ENCODE measurements around the gene NCOA7. TPM values are rescaled to one million over a fixed set of nuclear protein-coding genes. Genes with fewer than 3 reads are reported as not detected.

The NCOA7 gene
- total RNA-seq, 1 experiment from 2014 or later, result 13.8 TPM

DNA sequence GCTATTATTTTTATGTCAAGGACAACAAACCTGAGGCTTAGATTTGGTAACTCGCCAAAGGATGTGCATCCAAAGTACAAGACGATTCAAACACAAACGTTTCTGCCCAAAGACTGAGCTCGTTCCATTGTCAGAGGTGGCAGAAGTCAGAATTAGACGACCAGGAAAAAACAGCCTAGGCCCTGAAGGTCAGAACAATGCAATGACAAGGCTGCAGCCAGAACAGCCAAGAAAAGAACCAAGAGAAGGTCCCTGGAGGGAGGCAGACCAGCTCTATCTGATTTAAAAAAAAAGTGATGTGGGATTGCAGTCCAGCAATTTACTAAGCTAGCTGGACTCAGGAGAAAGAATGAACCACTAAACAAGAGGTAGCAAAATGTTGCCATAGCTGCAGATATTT, 54.2 kb downstream of the NCOA7 start:
- no peak overlapping the region for H3K27ac ChIP-seq (ENCODE audit: low read depth, low read length)
- DNase-seq (ENCODE audit: low read depth, low spot score) (no peak), ATAC-seq (no peak)
- H3K79me2 ChIP-seq (ENCODE audit: insufficient read depth, low read length), result no peaks in the 10 kb centered on the region
- TF ChIP-seq EGR1 (IDR thresholded peaks at IDR 0.05; ENCODE audit: low read depth) (no peak), ATF3 (IDR thresholded peaks at IDR 0.05) (no peak), EZH2phosphoT487 (IDR thresholded peaks at IDR 0.05; ENCODE audit: borderline replicate concordance) (no peak), POLR2A (IDR thresholded peaks at IDR 0.05; ENCODE audit: borderline replicate concordance, extremely low read depth, insufficient read depth, insufficient read length) (no peak), FOSL1 (IDR thresholded peaks at IDR 0.05; ENCODE audit: low read depth) (no peak), YY1 (IDR thresholded peaks at IDR 0.05; ENCODE audit: extremely low read depth, insufficient replicate concordance, low read depth, low read length) (no peak), ZFX (IDR thresholded peaks at IDR 0.05) (no peak), RAD21 (IDR thresholded peaks at IDR 0.05; ENCODE audit: low read depth) (no peak), SP1 (IDR thresholded peaks at IDR 0.05; ENCODE audit: low read depth) (no peak), ELF1 (IDR thresholded peaks at IDR 0.05; ENCODE audit: borderline replicate concordance, low read depth) (no peak), REST (IDR thresholded peaks at IDR 0.05; ENCODE audit: low read depth) (no peak), ZNF274 (IDR thresholded peaks at IDR 0.05; ENCODE audit: low read depth, low read length) (no peak), SRF (IDR thresholded peaks at IDR 0.05; ENCODE audit: low read depth) (no peak), MAX (IDR thresholded peaks at IDR 0.05) (no peak)
- no peaks in the 10 kb centered on the region for H3K27me3 ChIP-seq (ENCODE audit: insufficient read depth, low read length)
- BruUV-seq (replicated peaks), result no TSS peak
- H3K4me3 ChIP-seq (replicated peaks in 1 of 2; ENCODE audit: low read depth in 1 of 2, low read length in 2 of 2), result no peak overlapping the region
- no peaks in the 10 kb centered on the region for H4K20me1 ChIP-seq (ENCODE audit: insufficient read depth)
- no peaks in the 10 kb centered on the region for H3K36me3 ChIP-seq (ENCODE audit: control insufficient read depth in 1 of 2, insufficient read depth in 2 of 2, low read length in 2 of 2)
- H3K9ac ChIP-seq (ENCODE audit: low read length), result no peak overlapping the region
- H3K9me3 ChIP-seq (ENCODE audit: control insufficient read depth in 1 of 2, insufficient read depth in 1 of 2, low read depth in 1 of 2, low read length in 2 of 2), result no peaks in the 10 kb centered on the region
- no peak overlapping the region for H3K4me2 ChIP-seq (ENCODE audit: low read length)
- H3K9me2 ChIP-seq (ENCODE audit: insufficient read depth), result no peaks in the 10 kb centered on the region
- H2AFZ ChIP-seq (ENCODE audit: low read depth, low read length, poor library complexity, severe bottlenecking), result no peak overlapping the region
- POLR2A ChIA-PET, result no interaction called here
- intact Hi-C loops (cut with micrococcal nuclease), result no loop called here
- H3K4me1 ChIP-seq (ENCODE audit: control insufficient read depth in 1 of 2, insufficient read depth in 2 of 2, low read length in 2 of 2), result no peaks in the 10 kb centered on the region
- RAD21 ChIA-PET (ENCODE audit: low non-redundant PET in 1 of 2, low total read pairs in 2 of 2, uncharacterized antibody in 2 of 2, unreplicated experiment in 2 of 2), result no interaction called here
- CTCF ChIA-PET, result no interaction called here
